Stomach (tissue), 9 donors: ENCODE results near the gene CPED1. TPM values are rescaled to one million over a fixed set of nuclear protein-coding genes. Genes with fewer than 3 reads are reported as not detected.
A peak's percentile ranks its signal among the peaks of the same experiment; 100 is the strongest.

Experiments
- DNase-seq, 2 donors: peaks; one replicate each; pipeline versions ENCODE4 v3.0.0 to v3.0.0-alpha.2; 2013 to 2019
- H3K27ac ChIP-seq, 5 donors: fragments of 200-600 bp in 4 of 5; sonication (generic) in 4 of 5; one replicate each; pipeline ENCODE4 v1.5.1; 2013 to 2019; ENCODE audit warnings: mild to moderate bottlenecking in 1 of 5, moderate library complexity in 1 of 5
- H3K27me3 ChIP-seq, 3 donors: fragments of 200-600 bp; sonication (generic); one replicate each; pipeline ENCODE4 v1.5.1; 2017 to 2019; ENCODE audit warnings: mixed run types in 1 of 3
- H3K36me3 ChIP-seq, 4 donors: fragments of 200-600 bp; sonication (generic); 1 replicate in 3 of 4; 2 replicates in 1 of 4; pipeline ENCODE4 v1.5.1; 2016 to 2019
- H3K4me1 ChIP-seq, 4 donors: fragments of 200-600 bp; sonication (generic); one replicate each; pipeline ENCODE4 v1.5.1; 2016 to 2019
- H3K4me3 ChIP-seq, 4 donors: fragments of 200-600 bp; sonication (generic) in 3 of 4; one replicate each; pipeline ENCODE4 v1.5.1; 2016 to 2019; ENCODE audit warnings: mild to moderate bottlenecking in 1 of 4
- H3K9me3 ChIP-seq, 4 donors: fragments of 200-600 bp; sonication (generic); one replicate each; pipeline ENCODE4 v1.5.1; 2016 to 2019
- EP300 ChIP-seq: sonication (generic); formaldehyde crosslinking; IDR thresholded peaks from one replicate; pipeline ENCODE4 v1.6.1; 2017; ENCODE audit warnings: antibody characterized with exemption
- POLR2A ChIP-seq, 4 donors: fragments of 450-650 bp; IDR thresholded peaks; one replicate each; pipeline ENCODE4 v1.6.1; 2016; ENCODE audit warnings: antibody characterized with exemption in 4 of 4, control low read depth in 2 of 4, mild to moderate bottlenecking in 1 of 4, moderate library complexity in 1 of 4
- POLR2AphosphoS5 ChIP-seq, 3 donors: sonication (generic); formaldehyde crosslinking; IDR thresholded peaks; one replicate each; pipeline ENCODE4 v1.6.1; 2016; ENCODE audit warnings: antibody characterized with exemption in 3 of 3
- WGBS, 5 donors: extraction: QIAGEN DNeasy Blood & Tissue Kit in 3 of 5; methylation state at CpG; one replicate each; pipeline versions ENCODE4 v1.1.5 to v1.1.7; 2013 to 2018; 5-methylcytosine and 5-hydroxymethylcytosine counted together
- intact Hi-C: fragments of 100-400 bp; cut with DNase I; formaldehyde crosslinking; loops from one replicate; pipeline ENCODE4 v1.15.1; 2023; ENCODE audit warnings: low total_unique reads
- polyA plus RNA-seq, 3 donors: library from polyadenylated mRNA; stranded (reverse); fragments of 200-250 nt; gene quantifications; one replicate each; pipeline ENCODE4 v1.2.3, GENCODE V29; 2013
- total RNA-seq, 5 donors: library from RNA; depleted of rRNA; stranded (reverse); fragments of >200 nt; gene quantifications; one replicate each; pipeline versions ENCODE4 v1.1.0 to v1.2.3, GENCODE V29; 2014 to 2016
- TF ChIP-seq, protein P1 (sequence below), 7 experiments: fragments of 450-650 bp in 4 of 7; fragments of 200-600 bp in 3 of 7; sonication (generic) in 3 of 7; IDR thresholded peaks; one replicate each; pipeline ENCODE4 v1.5.1; 2016 to 2019; ENCODE audit warnings: antibody characterized with exemption in 7 of 7, control low read depth in 2 of 7, mild to moderate bottlenecking in 1 of 7
- donor health status: healthy with polysubstance abuse.
- donor health status: Bipolar disorder and iron deficiency.
- donor health status: healthy.

CPED1 gene
- total and polyA plus RNA-seq, 8 donors, result 3.0 to 58.7 (median 15.9) TPM

DNA sequence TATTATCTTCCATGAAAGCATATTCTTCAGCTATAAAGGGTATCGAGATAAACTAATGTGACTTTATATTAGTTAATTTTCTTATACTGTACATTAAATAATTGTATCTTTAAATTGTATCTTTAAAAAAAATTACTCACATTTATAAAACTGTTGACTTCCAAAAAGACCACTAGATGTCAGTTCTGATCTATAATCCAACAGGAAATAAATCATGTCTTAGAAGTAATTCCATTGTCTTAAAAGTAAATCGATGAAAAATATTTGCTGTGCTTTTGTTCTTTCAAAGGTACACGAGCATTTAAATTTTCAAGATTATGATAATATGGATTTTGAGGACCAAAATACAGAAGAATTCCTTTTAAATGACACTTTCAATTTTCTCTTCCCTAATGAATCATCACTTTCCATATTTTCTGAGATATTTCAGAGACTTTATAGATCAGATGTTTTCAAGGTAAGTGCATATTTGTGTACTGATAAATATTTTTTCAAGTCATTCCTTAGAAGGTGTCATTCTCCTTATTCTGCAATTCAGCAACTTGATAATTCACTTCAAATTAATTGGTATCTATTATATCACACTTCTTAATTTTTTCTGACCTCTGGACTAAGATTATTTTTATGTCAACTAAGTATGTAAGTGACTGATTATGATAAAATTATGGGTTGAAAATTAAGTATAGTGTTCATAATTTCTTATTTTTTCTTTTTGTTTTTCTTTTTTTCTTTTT is 138.5 kb downstream of the CPED1 start:
- 53 to 60% (median 54%) methylated on average over 3 of the region's 3 CpGs for WGBS, 5 donors

DNA sequence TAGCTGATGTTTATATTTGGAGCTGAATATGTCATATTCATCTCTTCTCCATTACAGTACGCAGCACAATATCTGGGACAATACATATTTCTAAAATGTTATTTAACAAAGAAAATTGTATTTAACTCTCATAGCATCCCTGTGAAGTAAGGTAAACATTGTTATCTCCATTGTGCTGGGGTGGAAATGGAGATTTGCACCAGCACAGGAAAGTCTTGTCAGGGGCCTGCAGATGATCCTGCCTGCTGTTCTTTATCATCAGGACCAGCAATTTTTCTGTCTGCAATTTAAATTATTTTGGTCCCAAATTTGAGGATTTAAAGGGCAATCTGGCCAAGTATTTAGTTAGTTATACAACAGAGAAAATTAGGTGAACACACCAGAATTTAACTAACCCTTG is 144.4 kb downstream of the CPED1 start:
- no peaks in the 10 kb centered on the region for H3K9me3 ChIP-seq
- H3K4me3 ChIP-seq, result no peak overlapping the region
- intact Hi-C loops, result no loop called here
- 0% methylated on average over 1 of the region's 1 CpG for WGBS, 5 donors
- peaks cover 0 to 6% (median 0%) of the 10 kb centered on the region in 4 donors for H3K36me3 ChIP-seq
- TF ChIP-seq, protein P1, sequence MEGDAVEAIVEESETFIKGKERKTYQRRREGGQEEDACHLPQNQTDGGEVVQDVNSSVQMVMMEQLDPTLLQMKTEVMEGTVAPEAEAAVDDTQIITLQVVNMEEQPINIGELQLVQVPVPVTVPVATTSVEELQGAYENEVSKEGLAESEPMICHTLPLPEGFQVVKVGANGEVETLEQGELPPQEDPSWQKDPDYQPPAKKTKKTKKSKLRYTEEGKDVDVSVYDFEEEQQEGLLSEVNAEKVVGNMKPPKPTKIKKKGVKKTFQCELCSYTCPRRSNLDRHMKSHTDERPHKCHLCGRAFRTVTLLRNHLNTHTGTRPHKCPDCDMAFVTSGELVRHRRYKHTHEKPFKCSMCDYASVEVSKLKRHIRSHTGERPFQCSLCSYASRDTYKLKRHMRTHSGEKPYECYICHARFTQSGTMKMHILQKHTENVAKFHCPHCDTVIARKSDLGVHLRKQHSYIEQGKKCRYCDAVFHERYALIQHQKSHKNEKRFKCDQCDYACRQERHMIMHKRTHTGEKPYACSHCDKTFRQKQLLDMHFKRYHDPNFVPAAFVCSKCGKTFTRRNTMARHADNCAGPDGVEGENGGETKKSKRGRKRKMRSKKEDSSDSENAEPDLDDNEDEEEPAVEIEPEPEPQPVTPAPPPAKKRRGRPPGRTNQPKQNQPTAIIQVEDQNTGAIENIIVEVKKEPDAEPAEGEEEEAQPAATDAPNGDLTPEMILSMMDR (IDR thresholded peaks at IDR 0.05), result no peak
- H3K27ac ChIP-seq, result no peak overlapping the region
- no peaks in the 10 kb centered on the region for H3K4me1 ChIP-seq
- no peak for DNase-seq
- no peaks in the 10 kb centered on the region for H3K27me3 ChIP-seq

More for the DNA sequence above, 138.5 kb downstream of the CPED1 start:
- DNase-seq, result peak in 1 of 2 donors; percentile 7
- no peak overlapping the region for H3K27ac ChIP-seq
- intact Hi-C loops, result no loop called here
- H3K9me3 ChIP-seq, result no peaks in the 10 kb centered on the region
- H3K36me3 ChIP-seq, result peaks cover 0 to 8% (median 3%) of the 10 kb centered on the region in 4 donors
- no peaks in the 10 kb centered on the region for H3K4me1 ChIP-seq
- no peaks in the 10 kb centered on the region for H3K27me3 ChIP-seq
- TF ChIP-seq, protein P1 (IDR thresholded peaks at IDR 0.05), result no peak
- TF ChIP-seq POLR2AphosphoS5 (IDR thresholded peaks at IDR 0.05), result no peak
- no peak for TF ChIP-seq POLR2A (IDR thresholded peaks at IDR 0.05)
- no peak for TF ChIP-seq EP300
- H3K4me3 ChIP-seq, result no peak overlapping the region

DNA sequence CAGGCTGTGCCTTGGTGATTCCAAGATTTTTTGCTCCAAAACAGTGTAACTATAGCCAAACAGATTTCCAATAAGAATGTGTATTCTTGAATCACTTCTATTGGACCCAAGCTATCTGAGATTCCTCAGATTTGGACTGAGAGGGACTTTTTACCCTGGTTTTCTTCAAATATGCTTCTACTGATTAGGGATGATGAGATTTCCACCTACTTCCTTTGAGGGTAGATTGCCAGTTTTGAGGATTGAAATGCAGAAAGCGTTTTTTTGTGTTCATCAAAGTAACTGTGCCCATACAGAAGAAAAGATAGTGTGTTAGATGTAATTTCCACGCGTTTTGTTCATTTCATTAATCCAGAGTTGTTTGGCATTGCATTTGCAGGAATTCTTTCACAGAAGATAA is 144.9 kb downstream of the CPED1 start:
- Histone ChIP-seq H3K27ac (no peak overlapping the region), H3K4me3 (no peak overlapping the region), H3K36me3 (peaks cover 0 to 6% (median 0%) of the 10 kb centered on the region in 4 donors), H3K9me3 (no peaks in the 10 kb centered on the region), H3K27me3 (no peaks in the 10 kb centered on the region), H3K4me1 (no peaks in the 10 kb centered on the region)
- TF ChIP-seq POLR2AphosphoS5 (IDR thresholded peaks at IDR 0.05) (no peak), POLR2A (IDR thresholded peaks at IDR 0.05) (no peak), EP300 (no peak)
- TF ChIP-seq, protein P1 (IDR thresholded peaks at IDR 0.05), result no peak
- no peak for DNase-seq
- intact Hi-C loops, result no loop called here
- WGBS, 5 donors, result 79 to 85% (median 83%) methylated on average over 3 of the region's 3 CpGs

DNA sequence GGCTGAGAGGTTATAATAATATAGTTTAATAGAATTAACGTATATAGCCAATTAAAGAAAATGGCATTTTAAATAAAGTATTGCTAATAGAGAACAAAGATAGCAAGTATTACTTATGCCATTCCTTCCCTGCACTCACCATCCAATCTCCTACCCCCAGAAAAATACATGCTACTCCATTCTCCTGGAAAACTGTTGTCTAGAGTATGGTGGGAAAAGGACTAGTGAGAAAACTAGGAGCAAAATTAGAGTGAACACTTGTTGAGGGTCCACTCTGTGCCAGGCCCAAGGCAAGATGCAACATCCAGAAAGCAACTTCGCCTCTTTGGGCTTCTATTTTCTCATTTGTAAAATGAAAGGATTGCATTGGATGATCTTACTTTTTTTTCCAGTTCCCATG is 149.1 kb downstream of the CPED1 start:
- no peak for DNase-seq
- no peaks in the 10 kb centered on the region for H3K27me3 ChIP-seq
- peaks cover 0 to 17% (median 12%) of the 10 kb centered on the region in 4 donors for H3K36me3 ChIP-seq
- H3K4me1 ChIP-seq, result no peaks in the 10 kb centered on the region
- intact Hi-C loops, result no loop called here
- H3K9me3 ChIP-seq, result no peaks in the 10 kb centered on the region
- WGBS, 5 donors, result 88 to 97% (median 93%) methylated on average over 2 of the region's 2 CpGs
- no peak overlapping the region for H3K27ac ChIP-seq
- no peak for TF ChIP-seq POLR2AphosphoS5 (IDR thresholded peaks at IDR 0.05)
- no peak for TF ChIP-seq EP300
- TF ChIP-seq POLR2A (IDR thresholded peaks at IDR 0.05), result no peak
- TF ChIP-seq, protein P1 (IDR thresholded peaks at IDR 0.05), result no peak
- H3K4me3 ChIP-seq, result no peak overlapping the region
